Activated CD4-positive, alpha-beta memory T cell treated with anti-CD3 and anti-CD28 coated beads for 36 hours (primary cell): Measurements from ENCODE around the gene PEX11G. TPM values are rescaled to one million over a fixed set of nuclear protein-coding genes. Genes with fewer than 3 reads are reported as not detected.

Source experiments
- CTCF ChIA-PET: fragments of 350-600 bp; sonication (Branson Sonifier 250); formaldehyde crosslinking; loops from one replicate; lab custom pipeline; 2021; ENCODE audit warnings: antibody characterized with exemption, inconsistent platforms; lab: Charles Lee
- POLR2A ChIA-PET: fragments of 350-600 bp; sonication (Branson Sonifier 250); formaldehyde crosslinking; loops from one replicate; lab custom pipeline; 2021; ENCODE audit warnings: antibody characterized with exemption; lab: Charles Lee
- DNase-seq: peaks from one replicate; pipeline ENCODE4 v3.0.0-alpha.2; 2020
- H3K27ac Mint-ChIP-seq: one replicate; pipeline ENCODE4 v1.8.0; 2021; ENCODE audit warnings: mixed read lengths
- H3K27me3 Mint-ChIP-seq: one replicate; pipeline ENCODE4 v1.8.0; 2021; ENCODE audit warnings: mixed read lengths
- H3K36me3 Mint-ChIP-seq: one replicate; pipeline ENCODE4 v1.8.0; 2021; ENCODE audit warnings: mixed read lengths
- H3K4me1 Mint-ChIP-seq: one replicate; pipeline ENCODE4 v1.8.0; 2021; ENCODE audit warnings: low read depth, mixed read lengths
- H3K4me3 Mint-ChIP-seq: one replicate; pipeline ENCODE4 v1.8.0; 2021; ENCODE audit warnings: mild to moderate bottlenecking, mixed read lengths
- H3K9me3 Mint-ChIP-seq: one replicate; pipeline ENCODE4 v1.8.0; 2021; ENCODE audit warnings: mixed read lengths
- intact Hi-C: fragments of 100-400 bp; cut with micrococcal nuclease; formaldehyde crosslinking; loops from one replicate; pipeline ENCODE4 v1.15.1; 2023
- total RNA-seq, 2 experiments: library from RNA; stranded (reverse); gene quantifications; one replicate each; pipeline ENCODE4 v1.2.3, GENCODE V29; 2021

Gene PEX11G
- total RNA-seq, 2 experiments from 2014 or later, result 2.1 to 2.2 TPM

DNA sequence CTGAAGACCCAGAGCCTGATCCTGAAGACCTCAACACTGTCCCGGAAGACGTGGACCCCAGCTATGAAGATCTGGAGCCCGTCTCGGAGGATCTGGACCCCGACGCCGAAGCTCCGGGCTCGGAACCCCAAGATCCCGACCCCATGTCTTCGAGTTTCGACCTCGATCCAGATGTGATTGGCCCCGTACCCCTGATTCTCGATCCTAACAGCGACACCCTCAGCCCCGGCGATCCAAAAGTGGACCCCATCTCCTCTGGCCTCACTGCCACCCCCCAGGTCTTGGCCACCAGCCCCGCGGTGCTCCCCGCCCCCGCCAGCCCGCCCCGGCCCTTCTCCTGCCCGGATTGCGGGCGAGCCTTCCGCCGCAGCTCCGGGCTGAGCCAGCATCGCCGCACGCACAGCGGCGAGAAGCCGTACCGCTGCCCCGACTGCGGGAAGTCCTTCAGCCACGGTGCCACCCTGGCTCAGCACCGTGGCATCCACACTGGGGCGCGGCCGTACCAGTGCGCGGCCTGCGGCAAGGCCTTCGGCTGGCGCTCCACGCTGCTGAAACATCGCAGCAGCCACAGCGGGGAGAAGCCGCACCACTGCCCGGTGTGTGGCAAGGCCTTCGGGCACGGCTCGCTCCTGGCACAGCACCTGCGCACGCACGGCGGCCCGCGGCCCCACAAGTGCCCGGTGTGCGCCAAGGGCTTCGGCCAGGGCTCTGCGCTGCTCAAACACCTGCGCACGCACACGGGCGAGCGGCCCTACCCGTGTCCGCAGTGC is 30.7 kb upstream of the PEX11G start:
- Mint-ChIP-seq H3K9me3 (no peaks in the 10 kb centered on the region), H3K4me3 (no peak overlapping the region), H3K4me1 (peaks cover 18% of the 10 kb centered on the region), H3K27me3 (peaks cover 11% of the 10 kb centered on the region), H3K27ac (no peak overlapping the region), H3K36me3 (no peaks in the 10 kb centered on the region)
- no peak for DNase-seq
- ChIA-PET POLR2A (no interaction called here), CTCF (no interaction called here)
- intact Hi-C loops, result no loop called here

DNA sequence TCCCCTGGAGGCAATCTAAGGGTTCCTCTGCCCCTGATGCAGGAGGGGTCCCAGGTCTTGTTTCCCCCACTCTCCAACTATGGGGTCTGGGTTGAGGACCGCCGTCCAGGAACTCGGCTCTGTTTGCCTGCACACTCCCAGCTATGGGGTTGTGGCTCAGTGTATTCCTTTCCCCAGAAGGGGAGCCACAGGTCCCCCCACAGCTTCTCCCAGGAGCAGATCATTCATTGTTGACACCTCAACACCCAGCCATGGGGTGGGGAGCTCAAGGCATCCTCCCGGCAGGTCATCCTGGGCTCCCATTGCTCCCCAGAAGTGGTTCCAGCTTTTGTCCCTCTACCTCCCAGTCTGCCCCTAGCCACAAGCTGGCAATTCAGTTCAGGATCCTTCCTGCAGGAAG is 28.0 kb upstream of the PEX11G start:
- POLR2A ChIA-PET, result no interaction called here
- intact Hi-C loops, result no loop called here
- Mint-ChIP-seq H3K9me3 (no peaks in the 10 kb centered on the region), H3K36me3 (no peaks in the 10 kb centered on the region), H3K4me3 (peak overlapping the region; percentile 61), H3K4me1 (peaks cover 9% of the 10 kb centered on the region), H3K27me3 (peaks cover 16% of the 10 kb centered on the region), H3K27ac (no peak overlapping the region)
- DNase-seq, result no peak
- CTCF ChIA-PET, result interaction anchor here (1.0 kb wide), 1 partner anchor 164 kb away, joined by 3 read pairs; the partner anchor contains the start of gene TRAPPC5

DNA sequence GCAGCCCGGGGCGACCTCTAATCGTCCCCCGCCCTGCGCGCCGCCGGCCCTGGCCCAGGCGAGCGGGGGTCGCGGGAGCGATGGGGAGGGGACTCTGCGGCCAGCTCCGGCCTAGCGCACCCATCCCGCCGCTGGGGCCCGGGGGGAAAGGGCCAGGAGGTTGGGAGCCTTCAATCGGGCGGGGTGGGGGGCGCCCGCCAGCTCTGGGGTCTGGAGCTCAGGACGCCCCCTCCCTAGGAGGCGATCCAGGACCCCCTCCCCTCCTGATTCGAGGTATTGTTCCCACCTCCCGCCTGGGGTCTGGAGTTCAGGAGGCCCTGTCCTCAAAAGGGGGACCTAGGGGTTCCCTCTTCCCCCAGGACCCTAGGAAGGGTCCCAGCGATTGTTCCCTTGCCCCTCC is 27.5 kb upstream of the PEX11G start:
- POLR2A ChIA-PET, result no interaction called here
- no peak overlapping the region for H3K27ac Mint-ChIP-seq
- CTCF ChIA-PET, result no interaction called here

DNA sequence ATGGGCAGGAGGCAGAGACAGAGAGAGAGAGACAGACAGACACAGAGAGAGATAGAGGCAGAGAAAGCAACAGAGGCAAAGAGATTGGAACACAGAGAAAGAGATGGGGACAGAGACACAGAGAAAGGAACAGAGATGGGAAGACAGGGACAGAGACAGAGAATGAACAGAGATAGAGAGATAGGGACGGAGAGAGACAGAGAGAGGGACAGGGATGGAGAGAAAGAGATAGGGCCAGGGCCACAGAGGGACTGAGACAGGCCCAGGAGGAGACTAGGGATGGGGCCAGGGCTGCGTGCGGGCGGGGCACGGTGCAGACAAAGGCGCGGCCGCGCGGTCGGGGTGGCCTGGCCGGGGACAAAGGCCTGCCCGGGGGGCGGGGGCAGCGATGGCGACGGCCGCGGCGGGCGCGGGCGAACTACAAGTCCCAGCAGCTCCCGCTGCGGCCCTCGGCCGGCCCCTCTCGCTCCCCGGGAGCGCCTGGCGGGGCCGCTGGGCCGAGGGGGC is 26.9 kb upstream of the PEX11G start, which contains the start of gene ZNF358:
Gene ZNF358, plus strand, starts transcription at position 459 of the 507 bp plus-strand sequence. CDS start 3,140 bp downstream, outside the sequence.
- Mint-ChIP-seq H3K4me3 (peak within 1 kb of the TSS; percentile 62), H3K36me3 (no peaks in the 10 kb centered on the region), H3K27ac (no peak within 1 kb of the TSS), H3K27me3 (peaks cover 16% of the 10 kb centered on the region), H3K9me3 (no peaks in the 10 kb centered on the region), H3K4me1 (peaks cover 7% of the 10 kb centered on the region)
- ChIA-PET POLR2A (no interaction called here), CTCF (no interaction called here)
- intact Hi-C loops, result no loop called here
- peak; percentile 53 for DNase-seq

More for the DNA sequence above, 27.5 kb upstream of the PEX11G start:
- Mint-ChIP-seq H3K9me3 (no peaks in the 10 kb centered on the region), H3K4me1 (peaks cover 7% of the 10 kb centered on the region), H3K36me3 (no peaks in the 10 kb centered on the region), H3K4me3 (peak overlapping the region; percentile 61), H3K27me3 (peaks cover 16% of the 10 kb centered on the region)
- no peak for DNase-seq
- intact Hi-C loops, result no loop called here

DNA sequence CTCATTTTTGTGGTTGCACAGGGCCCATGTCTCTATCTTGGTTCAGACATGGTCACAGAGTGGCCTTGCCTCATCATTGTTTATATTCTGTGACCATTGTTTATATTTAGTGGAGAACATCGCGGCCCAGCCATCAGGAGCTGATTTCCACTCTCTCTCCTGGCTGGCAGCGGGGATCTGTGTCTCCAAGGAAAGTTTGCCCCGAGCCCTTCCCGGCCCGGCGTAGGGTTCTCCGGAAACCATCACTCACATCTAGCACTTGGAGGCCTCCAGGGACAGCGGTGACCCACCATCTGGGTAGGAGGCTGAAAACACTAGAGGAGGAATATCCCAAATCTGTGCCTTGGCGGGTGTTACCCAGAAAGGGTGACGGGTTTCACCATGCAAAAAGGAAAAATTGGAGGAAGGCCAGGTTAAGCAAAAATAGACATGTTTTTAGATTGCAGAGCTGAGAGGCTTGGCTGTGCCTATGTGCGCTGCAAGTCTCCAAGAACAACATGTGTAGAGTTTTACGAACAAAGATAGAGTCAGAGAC is 26.3 kb upstream of the PEX11G start:
- Mint-ChIP-seq H3K4me1 (peaks cover 7% of the 10 kb centered on the region), H3K27me3 (peaks cover 17% of the 10 kb centered on the region), H3K9me3 (no peaks in the 10 kb centered on the region), H3K4me3 (peak overlapping the region; percentile 62), H3K36me3 (no peaks in the 10 kb centered on the region), H3K27ac (no peak overlapping the region)
- ChIA-PET POLR2A (no interaction called here), CTCF (no interaction called here)
- no peak for DNase-seq
- intact Hi-C loops, result no loop called here

DNA sequence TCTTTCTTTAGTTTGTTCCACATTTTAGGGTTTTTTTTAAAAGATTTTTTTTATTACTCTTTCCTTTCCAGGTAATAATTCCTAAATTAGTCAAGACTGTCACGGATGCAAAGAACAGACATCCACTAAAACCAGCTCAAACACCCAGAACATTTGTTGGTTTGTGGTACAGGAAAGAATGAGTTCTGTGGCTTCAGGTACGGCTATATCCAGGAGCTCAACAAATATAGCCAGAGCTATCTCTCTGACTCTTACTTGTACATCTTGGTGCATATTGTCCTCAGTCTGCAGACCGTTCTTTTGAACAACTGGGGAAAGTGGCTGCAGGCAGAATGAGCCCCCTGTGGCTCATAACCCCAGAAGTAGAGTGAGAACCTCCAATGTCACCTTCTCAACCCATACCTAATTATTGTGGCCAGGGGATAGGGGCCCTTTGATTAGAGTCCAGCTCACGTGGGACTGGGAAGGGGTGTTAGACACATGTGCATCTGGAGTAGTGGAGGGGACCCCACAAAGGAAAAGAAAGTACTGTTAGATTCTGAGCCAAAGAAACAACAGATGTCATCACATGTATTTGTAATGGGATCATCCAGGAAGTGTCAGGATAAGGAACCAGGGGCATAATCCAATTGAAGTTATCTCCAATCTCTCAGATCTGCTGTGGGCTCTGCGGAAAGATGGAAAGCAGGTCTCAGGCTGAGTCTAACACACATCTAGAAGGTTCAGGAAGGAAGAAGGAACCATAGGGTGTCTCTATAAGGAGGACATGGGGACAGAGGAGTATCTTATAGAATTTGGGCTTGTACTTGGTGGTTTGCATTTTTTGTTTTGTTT is 25.2 kb upstream of the PEX11G start:
- intact Hi-C loops, result no loop called here
- H3K9me3 Mint-ChIP-seq, result no peaks in the 10 kb centered on the region
- DNase-seq, result no peak
- H3K27me3 Mint-ChIP-seq, result peaks cover 23% of the 10 kb centered on the region
- H3K36me3 Mint-ChIP-seq, result no peaks in the 10 kb centered on the region
- no peak overlapping the region for H3K4me3 Mint-ChIP-seq
- ChIA-PET CTCF (interaction anchor here (1.0 kb wide), 1 partner anchor 54 kb away, joined by 3 read pairs; no protein-coding TSS in a partner anchor), POLR2A (no interaction called here)
- H3K4me1 Mint-ChIP-seq, result peaks cover 7% of the 10 kb centered on the region
- no peak overlapping the region for H3K27ac Mint-ChIP-seq

DNA sequence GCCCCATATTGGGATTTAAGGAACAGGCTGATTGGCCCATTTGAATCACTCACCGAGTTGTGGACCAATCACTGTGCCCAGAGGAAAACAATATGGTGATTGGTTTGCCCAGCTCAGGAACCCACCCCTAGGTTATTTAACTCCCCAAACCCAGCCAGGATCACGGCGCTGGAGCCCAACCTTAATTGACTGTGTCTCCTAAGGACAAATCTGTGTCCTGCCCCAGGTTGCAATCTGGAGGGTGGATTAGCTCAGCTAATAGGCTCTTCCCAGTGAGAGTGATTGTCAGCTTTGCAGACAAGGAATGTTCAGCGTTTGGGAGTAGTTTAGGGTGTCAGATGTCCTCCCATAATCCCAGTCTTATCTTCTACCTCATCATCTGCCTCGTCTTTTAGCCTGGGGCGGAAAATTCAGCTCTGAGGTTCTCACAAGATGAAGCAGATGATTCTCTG is 23.6 kb upstream of the PEX11G start:
- no peak overlapping the region for H3K4me3 Mint-ChIP-seq
- no peaks in the 10 kb centered on the region for H3K36me3 Mint-ChIP-seq
- intact Hi-C loops, result no loop called here
- H3K27ac Mint-ChIP-seq, result no peak overlapping the region
- H3K27me3 Mint-ChIP-seq, result peaks cover 20% of the 10 kb centered on the region
- POLR2A ChIA-PET, result interaction anchor here (1.3 kb wide), 1 partner anchor 10 kb away, joined by 4 read pairs; the partner anchor contains the start of gene MCOLN1
- no peaks in the 10 kb centered on the region for H3K9me3 Mint-ChIP-seq
- CTCF ChIA-PET, result interaction anchor here (1.0 kb wide), 1 partner anchor 9 kb away, joined by 3 read pairs; no protein-coding TSS in a partner anchor
- H3K4me1 Mint-ChIP-seq, result peaks cover 7% of the 10 kb centered on the region
- DNase-seq, result no peak

DNA sequence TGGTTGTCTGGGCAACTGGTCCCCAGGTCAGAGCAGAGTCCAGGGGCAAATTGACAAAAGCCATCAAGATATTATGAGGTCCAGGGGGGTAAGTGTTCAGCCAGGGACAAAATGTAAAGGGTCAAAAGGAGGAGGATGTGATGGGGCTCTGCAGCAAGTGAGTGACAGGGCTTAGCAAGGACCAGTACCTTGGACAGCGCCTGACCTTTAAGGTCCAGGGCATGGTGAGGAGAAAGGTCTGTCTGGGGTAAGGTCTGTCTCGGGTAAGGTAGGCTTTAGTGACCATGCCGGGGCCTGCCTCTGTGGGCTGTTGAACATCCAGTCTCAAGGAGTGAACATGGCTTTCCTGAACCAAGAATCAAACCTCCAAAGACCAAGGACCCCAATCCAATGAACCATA is 20.8 kb upstream of the PEX11G start:
- intact Hi-C loops, result no loop called here
- CTCF ChIA-PET, result no interaction called here
- peaks cover 6% of the 10 kb centered on the region for H3K4me1 Mint-ChIP-seq
- H3K4me3 Mint-ChIP-seq, result no peak overlapping the region
- H3K36me3 Mint-ChIP-seq, result no peaks in the 10 kb centered on the region
- POLR2A ChIA-PET, result no interaction called here
- H3K27ac Mint-ChIP-seq, result no peak overlapping the region
- peak; percentile 22 for DNase-seq
- H3K27me3 Mint-ChIP-seq, result peaks cover 23% of the 10 kb centered on the region
- no peaks in the 10 kb centered on the region for H3K9me3 Mint-ChIP-seq

DNA sequence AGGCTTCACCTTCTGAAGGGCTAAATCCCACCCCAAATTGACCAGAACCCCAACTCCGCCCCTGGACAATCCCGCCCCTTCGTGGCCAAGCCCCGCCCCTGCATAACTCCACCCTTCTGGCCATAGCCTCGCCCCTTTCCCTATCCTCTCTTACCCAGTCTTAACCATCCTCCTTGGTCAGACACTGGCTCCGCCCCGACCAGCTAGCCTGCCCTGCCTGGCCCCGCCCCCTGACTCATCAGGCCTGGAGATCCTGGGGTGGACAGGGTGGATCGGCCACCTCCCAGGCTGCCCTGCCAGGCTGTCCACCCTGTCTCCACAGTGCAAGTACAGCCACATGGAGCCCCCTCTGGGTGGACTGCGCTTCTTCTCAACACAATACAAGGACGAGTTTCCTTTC is 19.0 kb upstream of the PEX11G start:
- DNase-seq, result peak; percentile 47
- CTCF ChIA-PET, result no interaction called here

DNA sequence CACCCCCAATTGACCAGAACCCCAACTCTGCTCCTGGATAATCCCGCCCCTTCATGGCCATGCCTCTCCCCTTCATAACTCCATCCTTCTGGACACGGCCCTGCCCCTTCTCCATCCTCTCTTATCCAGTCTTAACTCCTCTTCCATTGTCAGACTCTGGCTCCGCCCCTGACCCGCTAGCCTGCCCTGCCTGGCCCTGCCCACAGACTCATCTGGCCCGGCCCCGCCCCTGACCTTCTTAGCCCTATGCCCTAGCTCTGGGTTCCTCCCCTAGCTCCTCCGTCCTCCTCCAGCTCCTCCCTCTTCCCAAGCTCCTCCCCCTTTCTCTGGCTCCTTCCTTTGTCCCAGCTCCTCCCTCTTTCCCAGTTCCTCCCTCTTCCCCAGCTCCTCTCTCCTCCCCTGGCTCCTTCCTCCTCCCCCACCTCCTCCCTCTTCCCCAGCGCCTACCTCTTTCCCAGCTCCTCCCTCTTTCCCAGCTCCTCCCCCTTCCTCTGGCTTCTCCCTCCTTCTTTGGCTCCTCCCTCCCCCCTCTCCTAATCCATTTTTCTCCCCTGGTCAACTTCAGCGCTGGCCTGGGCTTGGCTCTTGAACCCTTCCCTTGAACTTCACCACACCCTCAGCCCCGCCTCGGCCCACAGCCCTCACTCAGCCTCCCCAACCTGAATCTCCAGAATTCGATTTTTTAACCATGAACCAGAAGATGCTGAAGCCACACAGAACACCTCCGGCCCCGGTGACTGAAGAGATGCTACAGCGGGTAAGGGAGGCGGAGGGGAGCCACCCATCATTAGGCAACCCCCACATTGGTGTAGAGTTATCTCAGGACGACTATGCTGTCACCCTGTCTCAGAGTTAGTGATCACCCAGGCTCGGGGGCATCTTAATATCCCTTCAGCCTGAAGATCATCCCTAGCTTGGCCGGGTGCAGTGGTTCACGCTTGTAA is 17.8 kb upstream of the PEX11G start:
- H3K27ac Mint-ChIP-seq, result no peak overlapping the region
- DNase-seq, result peak; percentile 72
- POLR2A ChIA-PET, result no interaction called here
- no peak overlapping the region for H3K4me3 Mint-ChIP-seq
- H3K27me3 Mint-ChIP-seq, result peaks cover 27% of the 10 kb centered on the region
- intact Hi-C loops, result no loop called here
- CTCF ChIA-PET, result no interaction called here
- no peaks in the 10 kb centered on the region for H3K36me3 Mint-ChIP-seq
- peaks cover 6% of the 10 kb centered on the region for H3K4me1 Mint-ChIP-seq
- no peaks in the 10 kb centered on the region for H3K9me3 Mint-ChIP-seq

More for the DNA sequence above, 19.0 kb upstream of the PEX11G start:
- H3K36me3 Mint-ChIP-seq, result no peaks in the 10 kb centered on the region
- H3K4me3 Mint-ChIP-seq, result no peak overlapping the region
- H3K27me3 Mint-ChIP-seq, result peaks cover 19% of the 10 kb centered on the region
- POLR2A ChIA-PET, result no interaction called here
- H3K4me1 Mint-ChIP-seq, result peaks cover 6% of the 10 kb centered on the region
- H3K9me3 Mint-ChIP-seq, result no peaks in the 10 kb centered on the region
- intact Hi-C loops, result no loop called here
- no peak overlapping the region for H3K27ac Mint-ChIP-seq

DNA sequence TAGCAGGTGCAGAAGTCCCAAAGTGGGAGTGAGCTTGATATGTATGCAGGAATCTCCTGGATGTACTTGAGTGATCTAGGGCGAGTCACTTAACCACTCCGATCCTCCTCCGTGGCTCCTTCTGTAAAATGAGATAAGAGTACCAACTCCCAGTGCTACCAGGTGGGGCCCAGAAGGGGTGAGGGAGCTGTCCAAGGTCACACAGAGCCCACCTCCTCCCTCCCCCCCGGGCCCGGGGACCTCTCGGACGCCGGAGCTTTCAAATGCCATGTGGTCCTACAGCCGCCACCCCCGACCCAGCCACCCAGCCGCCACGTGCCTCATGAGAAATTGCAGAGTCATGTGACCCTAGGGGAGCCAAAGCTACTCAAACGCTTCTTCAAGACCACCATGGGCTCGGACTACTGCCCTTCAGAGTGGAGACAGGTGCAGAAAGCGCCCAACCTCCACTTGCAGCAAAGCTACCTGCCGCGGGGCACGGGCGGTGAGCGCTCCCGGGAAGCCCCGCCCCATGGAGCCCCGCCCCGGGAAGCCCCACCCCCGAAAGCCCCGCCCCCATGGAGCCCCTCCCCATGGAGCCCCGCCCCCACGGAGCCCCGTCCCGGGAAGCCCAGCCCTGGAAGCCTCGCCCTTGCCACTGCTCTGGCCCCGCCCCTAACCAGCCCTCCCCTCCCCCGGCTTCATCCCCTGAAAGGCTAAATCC is 17.0 kb upstream of the PEX11G start:
- Mint-ChIP-seq H3K4me3 (no peak overlapping the region), H3K9me3 (no peaks in the 10 kb centered on the region), H3K27ac (no peak overlapping the region), H3K36me3 (no peaks in the 10 kb centered on the region), H3K4me1 (peaks cover 6% of the 10 kb centered on the region), H3K27me3 (peaks cover 29% of the 10 kb centered on the region)
- intact Hi-C loops, result no loop called here
- DNase-seq, result peak; percentile 51
- ChIA-PET CTCF (no interaction called here), POLR2A (no interaction called here)
